HCT116 (cell line): ENCODE results near the gene SLC2A9. TPM values are rescaled to one million over a fixed set of nuclear protein-coding genes. Genes with fewer than 3 reads are reported as not detected.

Source experiments
- ATAC-seq: fragments of 200-7000 bp; cut with Tn5 transposase; 2 replicates; pipeline ENCODE4 v1.9.1; 2020; ENCODE audit warnings: mild to moderate bottlenecking, moderate library complexity
- BruUV-seq: library from RNA; stranded (reverse); fragments of 400-500 nt; replicated peaks from 2 replicates; lab custom pipeline; 2021; lab: Mats Ljungman, UMichigan
- CTCF ChIA-PET: fragments of 300-600 bp; sonication (Branson Sonifier 250); formaldehyde crosslinking; loops from one replicate; lab custom pipeline; 2021; ENCODE audit warnings: antibody characterized with exemption; lab: Charles Lee
- POLR2A ChIA-PET: fragments of 300-600, 350-600 bp; sonication (Branson Sonifier 250); formaldehyde crosslinking; loops from one replicate; lab custom pipeline; 2021; ENCODE audit warnings: antibody characterized with exemption; lab: Charles Lee
- RAD21 ChIA-PET, 2 experiments: fragments of 300-600 bp; sonication (Branson Sonifier 250); formaldehyde crosslinking; loops; one replicate each; lab custom pipeline; 2023; ENCODE audit warnings: low total read pairs in 2 of 2; ENCODE audit not compliant: uncharacterized antibody in 2 of 2, unreplicated experiment in 2 of 2, low non-redundant PET in 1 of 2; lab: Charles Lee
- DNase-seq: peaks from one replicate; pipeline ENCODE4 v3.0.0-alpha.2; 2010; ENCODE audit warnings: low read depth, low spot score
- H2AFZ ChIP-seq: fragments of 200-600 bp; shearing (Covaris generic), sonication (generic); 2 replicates; pipeline ENCODE4 v1.6.1; 2017; ENCODE audit warnings: low read depth, mixed run types, mixed read lengths, antibody characterized with exemption, low read length; ENCODE audit not compliant: poor library complexity, severe bottlenecking
- H3K27ac ChIP-seq: 2 replicates; pipeline ENCODE4 v1.5.1; 2012; ENCODE audit warnings: low read depth, low read length
- H3K27me3 ChIP-seq: fragments of 200-600 bp; sonication (generic); 2 replicates; pipeline ENCODE4 v1.6.1; 2016; ENCODE audit warnings: mixed run types, low read length, mixed read lengths; ENCODE audit not compliant: insufficient read depth
- H3K36me3 ChIP-seq, 2 experiments: fragments of 200-500 bp in 1 of 2; fragments of 200-600 bp in 1 of 2; sonication (Bioruptor generic) in 1 of 2; sonication (generic) in 1 of 2; 2 replicates each; pipeline versions ENCODE4 v1.5.1 to v1.6.1; 2014 to 2016; ENCODE audit warnings: low read length in 2 of 2, inconsistent platforms in 1 of 2, mixed read lengths in 1 of 2, mixed run types in 1 of 2; ENCODE audit not compliant: insufficient read depth in 2 of 2, control insufficient read depth in 1 of 2
- H3K4me1 ChIP-seq, 2 experiments: fragments of 200-600 bp in 1 of 2; sonication (generic) in 1 of 2; 2 replicates each; pipeline versions ENCODE4 v1.5.1 to v1.6.1; 2012 to 2017; ENCODE audit warnings: low read length in 2 of 2, inconsistent platforms in 1 of 2, mild to moderate bottlenecking in 1 of 2, mixed read lengths in 1 of 2, mixed run types in 1 of 2, moderate library complexity in 1 of 2; ENCODE audit not compliant: insufficient read depth in 2 of 2, control insufficient read depth in 1 of 2
- H3K4me2 ChIP-seq: fragments of 200-600 bp; sonication (generic); 2 replicates; pipeline ENCODE4 v1.6.1; 2017; ENCODE audit warnings: mixed run types, low read length, mixed read lengths
- H3K4me3 ChIP-seq, 2 experiments: fragments of 200-600 bp in 1 of 2; sonication (generic) in 1 of 2; replicated peaks in 1 of 2; 2 replicates each; pipeline ENCODE4 v1.5.1; 2011 to 2016; ENCODE audit warnings: low read length in 2 of 2, control low read depth in 1 of 2, low read depth in 1 of 2, mild to moderate bottlenecking in 1 of 2, mixed read lengths in 1 of 2, mixed run types in 1 of 2
- H3K79me2 ChIP-seq: fragments of 200-600 bp; sonication (generic); 2 replicates; pipeline ENCODE4 v1.6.1; 2017; ENCODE audit warnings: mild to moderate bottlenecking, mixed run types, low read length, moderate library complexity, mixed read lengths; ENCODE audit not compliant: insufficient read depth
- H3K9ac ChIP-seq: fragments of 200-600 bp; sonication (generic); 2 replicates; pipeline ENCODE4 v1.6.1; 2016; ENCODE audit warnings: low read length, mixed read lengths
- H3K9me2 ChIP-seq: fragments of 200-600 bp; sonication (generic), shearing (Covaris generic); 2 replicates; pipeline ENCODE4 v1.6.1; 2017; ENCODE audit warnings: mixed run types, mild to moderate bottlenecking, moderate library complexity; ENCODE audit not compliant: insufficient read depth
- H3K9me3 ChIP-seq, 2 experiments: fragments of 200-500 bp in 1 of 2; fragments of 200-600 bp in 1 of 2; sonication (Bioruptor generic) in 1 of 2; sonication (generic) in 1 of 2; 2 replicates each; pipeline ENCODE4 v1.6.1; 2014 to 2017; ENCODE audit warnings: low read length in 2 of 2, mixed read lengths in 2 of 2, inconsistent platforms in 1 of 2, low read depth in 1 of 2, mild to moderate bottlenecking in 1 of 2, mixed run types in 1 of 2, moderate library complexity in 1 of 2; ENCODE audit not compliant: control insufficient read depth in 1 of 2, insufficient read depth in 1 of 2
- H4K20me1 ChIP-seq: fragments of 200-600 bp; sonication (generic), shearing (Covaris generic); 2 replicates; pipeline ENCODE4 v1.6.1; 2017; ENCODE audit warnings: mixed run types, mild to moderate bottlenecking, moderate library complexity; ENCODE audit not compliant: insufficient read depth
- ATF3 ChIP-seq: IDR thresholded peaks from 2 replicates; pipeline ENCODE4 v1.6.1; 2012
- CBX3 ChIP-seq: IDR thresholded peaks from 2 replicates; pipeline ENCODE4 v1.6.1; 2012; ENCODE audit warnings: low read depth
- CEBPB ChIP-seq: IDR thresholded peaks from 2 replicates; pipeline ENCODE4 v1.6.1; 2012; ENCODE audit warnings: low read depth
- EZH2 ChIP-seq: fragments of 200-600 bp; sonication (generic); IDR thresholded peaks from 2 replicates; pipeline ENCODE4 v1.6.1; 2017; ENCODE audit warnings: antibody characterized with exemption, mixed run types
- JUND ChIP-seq: IDR thresholded peaks from 2 replicates; pipeline ENCODE4 v1.6.1; 2012
- POLR2A ChIP-seq: IDR thresholded peaks from 2 replicates; pipeline ENCODE4 v1.7.0; 2011; ENCODE audit warnings: borderline replicate concordance; ENCODE audit not compliant: insufficient read depth, insufficient read length; ENCODE audit errors: extremely low read depth
- POLR2AphosphoS5 ChIP-seq: IDR thresholded peaks from 2 replicates; pipeline ENCODE4 v1.6.1; 2011; ENCODE audit warnings: mild to moderate bottlenecking, low read depth, low read length, moderate library complexity
- RAD21 ChIP-seq: IDR thresholded peaks from 2 replicates; pipeline ENCODE4 v1.6.1; 2012; ENCODE audit warnings: low read depth, mild to moderate bottlenecking
- SIN3A ChIP-seq: IDR thresholded peaks from 2 replicates; pipeline ENCODE4 v1.6.1; 2012; ENCODE audit warnings: low read depth
- SRF ChIP-seq: IDR thresholded peaks from 2 replicates; pipeline ENCODE4 v1.6.1; 2012; ENCODE audit warnings: low read depth
- YY1 ChIP-seq: IDR thresholded peaks from 2 replicates; pipeline ENCODE4 v1.6.1; 2011; ENCODE audit warnings: low read length, low read depth, moderate library complexity, mild to moderate bottlenecking; ENCODE audit not compliant: insufficient replicate concordance; ENCODE audit errors: extremely low read depth
- ZBTB33 ChIP-seq: IDR thresholded peaks from 2 replicates; pipeline ENCODE4 v1.6.1; 2011; ENCODE audit warnings: mild to moderate bottlenecking, low read length, moderate library complexity; ENCODE audit not compliant: insufficient replicate concordance; ENCODE audit errors: extremely low read depth
- ZFX ChIP-seq: fragments of 450-650 bp; IDR thresholded peaks from 2 replicates; pipeline ENCODE4 v1.6.1; 2017
- ZNF274 ChIP-seq: fragments of 200-500 bp; sonication (Bioruptor generic); IDR thresholded peaks from 2 replicates; pipeline ENCODE4 v1.6.1; 2014; ENCODE audit warnings: mild to moderate bottlenecking, low read depth, low read length, inconsistent platforms
- intact Hi-C: fragments of 100-400 bp; cut with micrococcal nuclease; formaldehyde crosslinking; loops from 2 replicates; pipeline ENCODE4 v1.10.0; 2022
- total RNA-seq: library from RNA; stranded (reverse); gene quantifications from one replicate; pipeline ENCODE4 v1.2.1, GENCODE V29; 2021; ENCODE audit not compliant: unreplicated experiment

The SLC2A9 gene
- total RNA-seq, 1 experiment from 2014 or later = 2.2 TPM

- no peak for TF ChIP-seq ZFX
- TF ChIP-seq POLR2A = no peak
- TF ChIP-seq SIN3A = no peak
- TF ChIP-seq CEBPB = no peak
- TF ChIP-seq ATF3 = no peak
- TF ChIP-seq ZBTB33 = no peak
- TF ChIP-seq EZH2 = no peak
- no peak for TF ChIP-seq CBX3
- no peak for TF ChIP-seq RAD21
- no peak for TF ChIP-seq YY1
- TF ChIP-seq ZNF274 = no peak
- TF ChIP-seq SRF = no peak
- no peak for TF ChIP-seq POLR2AphosphoS5
- TF ChIP-seq JUND = no peak
- ChIA-PET RAD21 (no interaction called here), POLR2A (no interaction called here), CTCF (no interaction called here)
- H3K9ac ChIP-seq = no peak overlapping the region
- H3K4me2 ChIP-seq = no peak overlapping the region
- no peaks in the 10 kb centered on the region for H3K79me2 ChIP-seq
- H3K36me3 ChIP-seq = no peaks in the 10 kb centered on the region
- H4K20me1 ChIP-seq = no peaks in the 10 kb centered on the region
- H3K9me3 ChIP-seq = no peaks in the 10 kb centered on the region
- H3K4me3 ChIP-seq = no peak overlapping the region
- H3K9me2 ChIP-seq = no peaks in the 10 kb centered on the region
- no peaks in the 10 kb centered on the region for H3K4me1 ChIP-seq
- no peak overlapping the region for H2AFZ ChIP-seq
- BruUV-seq = no TSS peak
- H3K27ac ChIP-seq = no peak overlapping the region
- intact Hi-C loops = no loop called here
- H3K27me3 ChIP-seq = no peaks in the 10 kb centered on the region
- DNase-seq (no peak), ATAC-seq (no peak)
These were observed 135.3 kb downstream of the SLC2A9 start for GRCh38 chr4:9885958-9886357.
